HCT116 (cell line): ENCODE measurements around the gene RTN4RL1. TPM values are rescaled to one million over a fixed set of nuclear protein-coding genes. Genes with fewer than 3 reads are reported as not detected.

ENCODE experiments used
- ATAC-seq: fragments of 200-7000 bp; cut with Tn5 transposase; 2 replicates; pipeline ENCODE4 v1.9.1; 2020; ENCODE audit warnings: mild to moderate bottlenecking, moderate library complexity
- BruUV-seq: library from RNA; stranded (reverse); fragments of 400-500 nt; replicated peaks from 2 replicates; lab custom pipeline; 2021; lab: Mats Ljungman, UMichigan
- CTCF ChIA-PET: fragments of 300-600 bp; sonication (Branson Sonifier 250); formaldehyde crosslinking; loops from one replicate; lab custom pipeline; 2021; ENCODE audit warnings: antibody characterized with exemption; lab: Charles Lee
- POLR2A ChIA-PET: fragments of 300-600, 350-600 bp; sonication (Branson Sonifier 250); formaldehyde crosslinking; loops from one replicate; lab custom pipeline; 2021; ENCODE audit warnings: antibody characterized with exemption; lab: Charles Lee
- RAD21 ChIA-PET, 2 experiments: fragments of 300-600 bp; sonication (Branson Sonifier 250); formaldehyde crosslinking; loops; one replicate each; lab custom pipeline; 2023; ENCODE audit warnings: low total read pairs in 2 of 2; ENCODE audit not compliant: uncharacterized antibody in 2 of 2, unreplicated experiment in 2 of 2, low non-redundant PET in 1 of 2; lab: Charles Lee
- DNase-seq: peaks from one replicate; pipeline ENCODE4 v3.0.0-alpha.2; 2010; ENCODE audit warnings: low read depth, low spot score
- H2AFZ ChIP-seq: fragments of 200-600 bp; shearing (Covaris generic), sonication (generic); 2 replicates; pipeline ENCODE4 v1.6.1; 2017; ENCODE audit warnings: low read depth, mixed run types, mixed read lengths, antibody characterized with exemption, low read length; ENCODE audit not compliant: poor library complexity, severe bottlenecking
- H3K27ac ChIP-seq: 2 replicates; pipeline ENCODE4 v1.5.1; 2012; ENCODE audit warnings: low read depth, low read length
- H3K27me3 ChIP-seq: fragments of 200-600 bp; sonication (generic); 2 replicates; pipeline ENCODE4 v1.6.1; 2016; ENCODE audit warnings: mixed run types, low read length, mixed read lengths; ENCODE audit not compliant: insufficient read depth
- H3K36me3 ChIP-seq, 2 experiments: fragments of 200-500 bp in 1 of 2; fragments of 200-600 bp in 1 of 2; sonication (Bioruptor generic) in 1 of 2; sonication (generic) in 1 of 2; 2 replicates each; pipeline versions ENCODE4 v1.5.1 to v1.6.1; 2014 to 2016; ENCODE audit warnings: low read length in 2 of 2, inconsistent platforms in 1 of 2, mixed read lengths in 1 of 2, mixed run types in 1 of 2; ENCODE audit not compliant: insufficient read depth in 2 of 2, control insufficient read depth in 1 of 2
- H3K4me1 ChIP-seq, 2 experiments: fragments of 200-600 bp in 1 of 2; sonication (generic) in 1 of 2; 2 replicates each; pipeline versions ENCODE4 v1.5.1 to v1.6.1; 2012 to 2017; ENCODE audit warnings: low read length in 2 of 2, inconsistent platforms in 1 of 2, mild to moderate bottlenecking in 1 of 2, mixed read lengths in 1 of 2, mixed run types in 1 of 2, moderate library complexity in 1 of 2; ENCODE audit not compliant: insufficient read depth in 2 of 2, control insufficient read depth in 1 of 2
- H3K4me2 ChIP-seq: fragments of 200-600 bp; sonication (generic); 2 replicates; pipeline ENCODE4 v1.6.1; 2017; ENCODE audit warnings: mixed run types, low read length, mixed read lengths
- H3K4me3 ChIP-seq, 2 experiments: fragments of 200-600 bp in 1 of 2; sonication (generic) in 1 of 2; replicated peaks in 1 of 2; 2 replicates each; pipeline ENCODE4 v1.5.1; 2011 to 2016; ENCODE audit warnings: low read length in 2 of 2, control low read depth in 1 of 2, low read depth in 1 of 2, mild to moderate bottlenecking in 1 of 2, mixed read lengths in 1 of 2, mixed run types in 1 of 2
- H3K79me2 ChIP-seq: fragments of 200-600 bp; sonication (generic); 2 replicates; pipeline ENCODE4 v1.6.1; 2017; ENCODE audit warnings: mild to moderate bottlenecking, mixed run types, low read length, moderate library complexity, mixed read lengths; ENCODE audit not compliant: insufficient read depth
- H3K9ac ChIP-seq: fragments of 200-600 bp; sonication (generic); 2 replicates; pipeline ENCODE4 v1.6.1; 2016; ENCODE audit warnings: low read length, mixed read lengths
- H3K9me2 ChIP-seq: fragments of 200-600 bp; sonication (generic), shearing (Covaris generic); 2 replicates; pipeline ENCODE4 v1.6.1; 2017; ENCODE audit warnings: mixed run types, mild to moderate bottlenecking, moderate library complexity; ENCODE audit not compliant: insufficient read depth
- H3K9me3 ChIP-seq, 2 experiments: fragments of 200-500 bp in 1 of 2; fragments of 200-600 bp in 1 of 2; sonication (Bioruptor generic) in 1 of 2; sonication (generic) in 1 of 2; 2 replicates each; pipeline ENCODE4 v1.6.1; 2014 to 2017; ENCODE audit warnings: low read length in 2 of 2, mixed read lengths in 2 of 2, inconsistent platforms in 1 of 2, low read depth in 1 of 2, mild to moderate bottlenecking in 1 of 2, mixed run types in 1 of 2, moderate library complexity in 1 of 2; ENCODE audit not compliant: control insufficient read depth in 1 of 2, insufficient read depth in 1 of 2
- H4K20me1 ChIP-seq: fragments of 200-600 bp; sonication (generic), shearing (Covaris generic); 2 replicates; pipeline ENCODE4 v1.6.1; 2017; ENCODE audit warnings: mixed run types, mild to moderate bottlenecking, moderate library complexity; ENCODE audit not compliant: insufficient read depth
- SIN3A ChIP-seq: IDR thresholded peaks from 2 replicates; pipeline ENCODE4 v1.6.1; 2012; ENCODE audit warnings: low read depth
- SP1 ChIP-seq: IDR thresholded peaks from 2 replicates; pipeline ENCODE4 v1.6.1; 2012; ENCODE audit warnings: low read depth
- SRF ChIP-seq: IDR thresholded peaks from 2 replicates; pipeline ENCODE4 v1.6.1; 2012; ENCODE audit warnings: low read depth
- intact Hi-C: fragments of 100-400 bp; cut with micrococcal nuclease; formaldehyde crosslinking; loops from 2 replicates; pipeline ENCODE4 v1.10.0; 2022
- total RNA-seq: library from RNA; stranded (reverse); gene quantifications from one replicate; pipeline ENCODE4 v1.2.1, GENCODE V29; 2021; ENCODE audit not compliant: unreplicated experiment
- TF ChIP-seq, protein P1 (sequence below): IDR thresholded peaks from 2 replicates; pipeline ENCODE4 v1.6.1; 2012; ENCODE audit warnings: low read depth
- TF ChIP-seq, protein P2 (sequence below): IDR thresholded peaks from 2 replicates; pipeline ENCODE4 v1.6.1; 2012
- TF ChIP-seq, protein P3 (sequence below), 3 experiments: fragments of 200-600 bp in 1 of 3; sonication (generic) in 1 of 3; IDR thresholded peaks in 2 of 3; conservative IDR thresholded peaks in 1 of 3; 2 replicates each; pipeline ENCODE4 v1.5.1; 2012 to 2017; ENCODE audit warnings: low read depth in 2 of 3, low read length in 2 of 3, antibody characterized with exemption in 1 of 3, borderline replicate concordance in 1 of 3, control low read depth in 1 of 3, mild to moderate bottlenecking in 1 of 3, mixed read lengths in 1 of 3, mixed run types in 1 of 3, moderate library complexity in 1 of 3; ENCODE audit not compliant: insufficient read depth in 1 of 3

Gene RTN4RL1
- total RNA-seq, 1 experiment from 2014 or later, result 3.7 TPM

DNA sequence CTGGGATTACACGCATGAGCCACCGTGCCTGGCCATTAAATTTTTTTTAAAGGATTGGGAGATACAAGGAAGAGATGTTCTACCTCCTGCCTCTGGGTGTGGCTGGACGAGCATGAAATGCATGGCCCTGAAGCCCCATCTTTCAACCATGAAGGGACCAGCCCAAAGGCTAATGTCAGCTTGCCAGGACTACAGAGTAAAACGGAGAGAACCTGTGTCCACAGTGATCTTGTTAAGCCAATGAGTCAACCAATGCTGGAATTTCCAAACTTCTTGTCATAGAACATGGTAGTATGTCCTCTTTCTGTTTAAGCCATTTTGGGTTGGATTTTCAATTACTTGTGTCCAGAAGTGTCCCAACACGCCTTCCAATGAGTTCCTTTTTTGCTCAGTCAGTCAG, 71.3 kb downstream of the RTN4RL1 start:
- ATAC-seq, result no peak
- Histone ChIP-seq H3K9me3 (no peaks in the 10 kb centered on the region), H3K27me3 (no peaks in the 10 kb centered on the region), H4K20me1 (no peaks in the 10 kb centered on the region), H3K4me1 (peaks cover 14 to 17% of the 10 kb centered on the region in 2 experiments), H2AFZ (no peak overlapping the region), H3K9me2 (no peaks in the 10 kb centered on the region), H3K9ac (no peak overlapping the region), H3K36me3 (no peaks in the 10 kb centered on the region), H3K27ac (no peak overlapping the region), H3K4me3 (no peak overlapping the region), H3K4me2 (no peak overlapping the region), H3K79me2 (no peaks in the 10 kb centered on the region)
- POLR2A ChIA-PET, result no interaction called here
- no TSS peak for BruUV-seq
- RAD21 ChIA-PET, result no interaction called here
- no peak for DNase-seq
- TF ChIP-seq SP1 (no peak), SRF (no peak), SIN3A (no peak)
- TF ChIP-seq, protein P1, sequence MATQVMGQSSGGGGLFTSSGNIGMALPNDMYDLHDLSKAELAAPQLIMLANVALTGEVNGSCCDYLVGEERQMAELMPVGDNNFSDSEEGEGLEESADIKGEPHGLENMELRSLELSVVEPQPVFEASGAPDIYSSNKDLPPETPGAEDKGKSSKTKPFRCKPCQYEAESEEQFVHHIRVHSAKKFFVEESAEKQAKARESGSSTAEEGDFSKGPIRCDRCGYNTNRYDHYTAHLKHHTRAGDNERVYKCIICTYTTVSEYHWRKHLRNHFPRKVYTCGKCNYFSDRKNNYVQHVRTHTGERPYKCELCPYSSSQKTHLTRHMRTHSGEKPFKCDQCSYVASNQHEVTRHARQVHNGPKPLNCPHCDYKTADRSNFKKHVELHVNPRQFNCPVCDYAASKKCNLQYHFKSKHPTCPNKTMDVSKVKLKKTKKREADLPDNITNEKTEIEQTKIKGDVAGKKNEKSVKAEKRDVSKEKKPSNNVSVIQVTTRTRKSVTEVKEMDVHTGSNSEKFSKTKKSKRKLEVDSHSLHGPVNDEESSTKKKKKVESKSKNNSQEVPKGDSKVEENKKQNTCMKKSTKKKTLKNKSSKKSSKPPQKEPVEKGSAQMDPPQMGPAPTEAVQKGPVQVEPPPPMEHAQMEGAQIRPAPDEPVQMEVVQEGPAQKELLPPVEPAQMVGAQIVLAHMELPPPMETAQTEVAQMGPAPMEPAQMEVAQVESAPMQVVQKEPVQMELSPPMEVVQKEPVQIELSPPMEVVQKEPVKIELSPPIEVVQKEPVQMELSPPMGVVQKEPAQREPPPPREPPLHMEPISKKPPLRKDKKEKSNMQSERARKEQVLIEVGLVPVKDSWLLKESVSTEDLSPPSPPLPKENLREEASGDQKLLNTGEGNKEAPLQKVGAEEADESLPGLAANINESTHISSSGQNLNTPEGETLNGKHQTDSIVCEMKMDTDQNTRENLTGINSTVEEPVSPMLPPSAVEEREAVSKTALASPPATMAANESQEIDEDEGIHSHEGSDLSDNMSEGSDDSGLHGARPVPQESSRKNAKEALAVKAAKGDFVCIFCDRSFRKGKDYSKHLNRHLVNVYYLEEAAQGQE, result no peak
- TF ChIP-seq, protein P2, sequence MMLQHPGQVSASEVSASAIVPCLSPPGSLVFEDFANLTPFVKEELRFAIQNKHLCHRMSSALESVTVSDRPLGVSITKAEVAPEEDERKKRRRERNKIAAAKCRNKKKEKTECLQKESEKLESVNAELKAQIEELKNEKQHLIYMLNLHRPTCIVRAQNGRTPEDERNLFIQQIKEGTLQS, result no peak
- CTCF ChIA-PET, result no interaction called here
- intact Hi-C loops, result no loop called here

DNA sequence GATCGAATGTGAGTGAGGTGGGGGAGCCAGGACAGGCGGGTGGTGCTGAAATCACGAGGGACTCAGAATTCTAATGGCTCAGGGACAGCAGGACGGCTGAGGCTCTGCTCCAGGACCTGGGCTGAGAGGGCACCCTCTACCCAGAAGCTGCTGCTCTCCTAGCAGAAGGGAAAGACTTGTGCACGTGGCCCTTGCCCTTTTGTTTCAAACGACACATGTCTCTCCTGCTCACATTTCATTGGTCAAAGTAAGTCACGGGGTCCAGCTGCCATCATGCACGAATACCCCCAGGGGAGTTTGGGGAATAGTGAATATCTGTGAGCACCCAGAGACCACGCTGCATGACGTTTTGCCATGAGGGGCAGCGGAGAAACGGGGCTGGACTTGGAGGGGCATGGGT, 73.2 kb downstream of the RTN4RL1 start:
- H3K9me2 ChIP-seq, result no peaks in the 10 kb centered on the region
- no peaks in the 10 kb centered on the region for H3K79me2 ChIP-seq
- no peak overlapping the region for H3K4me3 ChIP-seq
- RAD21 ChIA-PET, result no interaction called here
- TF ChIP-seq, protein P1, result no peak
- TF ChIP-seq, protein P3, sequence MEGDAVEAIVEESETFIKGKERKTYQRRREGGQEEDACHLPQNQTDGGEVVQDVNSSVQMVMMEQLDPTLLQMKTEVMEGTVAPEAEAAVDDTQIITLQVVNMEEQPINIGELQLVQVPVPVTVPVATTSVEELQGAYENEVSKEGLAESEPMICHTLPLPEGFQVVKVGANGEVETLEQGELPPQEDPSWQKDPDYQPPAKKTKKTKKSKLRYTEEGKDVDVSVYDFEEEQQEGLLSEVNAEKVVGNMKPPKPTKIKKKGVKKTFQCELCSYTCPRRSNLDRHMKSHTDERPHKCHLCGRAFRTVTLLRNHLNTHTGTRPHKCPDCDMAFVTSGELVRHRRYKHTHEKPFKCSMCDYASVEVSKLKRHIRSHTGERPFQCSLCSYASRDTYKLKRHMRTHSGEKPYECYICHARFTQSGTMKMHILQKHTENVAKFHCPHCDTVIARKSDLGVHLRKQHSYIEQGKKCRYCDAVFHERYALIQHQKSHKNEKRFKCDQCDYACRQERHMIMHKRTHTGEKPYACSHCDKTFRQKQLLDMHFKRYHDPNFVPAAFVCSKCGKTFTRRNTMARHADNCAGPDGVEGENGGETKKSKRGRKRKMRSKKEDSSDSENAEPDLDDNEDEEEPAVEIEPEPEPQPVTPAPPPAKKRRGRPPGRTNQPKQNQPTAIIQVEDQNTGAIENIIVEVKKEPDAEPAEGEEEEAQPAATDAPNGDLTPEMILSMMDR (IDR thresholded peaks at IDR 0.05 in 2 of 3, conservative IDR thresholded peaks at IDR 0.05 in 1 of 3; ENCODE audit: borderline replicate concordance in 1 of 3, insufficient read depth in 1 of 3, low read depth in 2 of 3, low read length in 2 of 3), result no peak
- TF ChIP-seq, all 23 proteins: peak for 0
- no peaks in the 10 kb centered on the region for H3K27me3 ChIP-seq
- no peak overlapping the region for H3K27ac ChIP-seq
- H4K20me1 ChIP-seq, result no peaks in the 10 kb centered on the region
- BruUV-seq, result no TSS peak
- intact Hi-C loops, result no loop called here
- H3K36me3 ChIP-seq, result no peaks in the 10 kb centered on the region
- ATAC-seq, result no peak
- no peaks in the 10 kb centered on the region for H3K9me3 ChIP-seq
- no peak overlapping the region for H3K9ac ChIP-seq
- H3K4me2 ChIP-seq, result no peak overlapping the region
- no peak overlapping the region for H2AFZ ChIP-seq
- ChIA-PET CTCF (no interaction called here), POLR2A (no interaction called here)
- peaks cover 10% of the 10 kb centered on the region in 2 experiments for H3K4me1 ChIP-seq
- DNase-seq, result no peak
